Measurements from ENCODE around the gene MOCS1.

Gene MOCS1

DNA sequence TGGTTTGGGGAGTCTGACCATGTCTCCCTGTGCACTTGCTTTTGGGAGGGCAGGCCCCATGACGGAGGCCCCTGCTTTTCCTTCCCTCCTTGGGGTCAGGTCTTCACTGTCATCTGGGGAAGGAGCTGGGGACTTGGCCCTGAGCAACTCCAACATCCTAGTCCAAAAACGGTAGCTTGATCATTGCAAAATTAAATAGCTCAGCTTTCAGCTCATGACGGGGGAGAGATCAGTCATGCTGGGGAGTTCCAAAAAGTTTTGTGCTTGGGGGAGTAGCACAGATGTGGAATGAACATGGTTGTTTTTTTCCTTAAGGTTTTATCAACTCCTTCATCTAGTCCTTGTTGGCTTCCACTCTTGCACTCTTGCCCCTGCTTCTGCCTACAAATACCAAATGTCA, 60.8 kb downstream of the MOCS1 start:
- no peaks in the 10 kb centered on the region for H3K9me2 ChIP-seq (replicated peaks; ENCODE audit: control insufficient read depth, low read length)
- H3F3A ChIP-seq (ENCODE audit: control insufficient read depth, insufficient read depth) = no peaks in the 10 kb centered on the region
- no peaks in the 10 kb centered on the region for H3K36me3 ChIP-seq (ENCODE audit: control insufficient read depth, low read length)
- H3K4me3 ChIP-seq (ENCODE audit: low read length) = no peak overlapping the region
- H3K27ac ChIP-seq (ENCODE audit: low read depth, low read length) = no peak overlapping the region
- H3K79me2 ChIP-seq (ENCODE audit: control insufficient read depth, low read length) = no peaks in the 10 kb centered on the region
- no peak for TF ChIP-seq EZH2phosphoT487 (IDR thresholded peaks at IDR 0.05; ENCODE audit: borderline replicate concordance, low read length)
- TF ChIP-seq CTCF (IDR thresholded peaks at IDR 0.05; ENCODE audit: low read depth, low read length, poor library complexity, severe bottlenecking) = no peak
- no peak overlapping the region for H3K4me2 ChIP-seq (ENCODE audit: low read length)
- no peaks in the 10 kb centered on the region for H3K4me1 ChIP-seq (ENCODE audit: control insufficient read depth, low read length)
- no peaks in the 10 kb centered on the region for H4K20me1 ChIP-seq (ENCODE audit: control insufficient read depth, insufficient read depth, low read depth, low read length)
- no peaks in the 10 kb centered on the region for H3K27me3 ChIP-seq (ENCODE audit: control insufficient read depth, low read length)
- no peaks in the 10 kb centered on the region for H3K9me3 ChIP-seq (ENCODE audit: control insufficient read depth, insufficient read depth, low read length)

- Histone ChIP-seq H3K4me2 (ENCODE audit: low read length) (no peak overlapping the region), H3K36me3 (ENCODE audit: control insufficient read depth, low read length) (no peaks in the 10 kb centered on the region), H4K20me1 (ENCODE audit: control insufficient read depth, insufficient read depth, low read depth, low read length) (no peaks in the 10 kb centered on the region), H3K9me3 (ENCODE audit: control insufficient read depth, insufficient read depth, low read length) (no peaks in the 10 kb centered on the region), H3K4me1 (ENCODE audit: control insufficient read depth, low read length) (no peaks in the 10 kb centered on the region), H3K27ac (ENCODE audit: low read depth, low read length) (no peak overlapping the region), H3F3A (ENCODE audit: control insufficient read depth, insufficient read depth) (no peaks in the 10 kb centered on the region), H3K9me2 (replicated peaks; ENCODE audit: control insufficient read depth, low read length) (no peaks in the 10 kb centered on the region), H3K4me3 (ENCODE audit: low read length) (no peak overlapping the region), H3K27me3 (ENCODE audit: control insufficient read depth, low read length) (no peaks in the 10 kb centered on the region), H3K79me2 (ENCODE audit: control insufficient read depth, low read length) (no peaks in the 10 kb centered on the region)
- no peak for TF ChIP-seq EZH2phosphoT487 (IDR thresholded peaks at IDR 0.05; ENCODE audit: borderline replicate concordance, low read length)
- TF ChIP-seq CTCF (IDR thresholded peaks at IDR 0.05; ENCODE audit: low read depth, low read length, poor library complexity, severe bottlenecking) = no peak
Measured at GRCh38 chr6:39870950-39871349, 63.3 kb downstream of the MOCS1 start.

DNA sequence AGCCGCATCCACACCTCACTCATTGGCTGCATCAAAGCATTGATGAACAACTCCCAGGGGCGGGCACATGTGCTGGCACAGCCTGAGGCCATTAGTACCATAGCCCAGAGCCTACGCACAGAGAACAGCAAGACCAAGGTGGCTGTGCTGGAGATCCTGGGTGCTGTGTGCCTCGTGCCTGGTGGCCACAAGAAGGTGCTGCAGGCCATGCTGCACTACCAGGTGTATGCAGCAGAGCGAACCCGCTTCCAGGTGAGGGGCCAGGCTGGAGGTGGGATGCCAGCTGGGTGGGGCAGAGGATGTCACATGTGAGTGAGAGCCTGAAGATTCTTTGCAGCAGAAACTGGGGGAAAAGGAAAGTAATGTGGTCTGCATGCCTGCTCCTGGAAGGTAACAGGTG, 66.7 kb downstream of the MOCS1 start:
- no peak for TF ChIP-seq EZH2phosphoT487 (IDR thresholded peaks at IDR 0.05; ENCODE audit: borderline replicate concordance, low read length)
- H3K27ac ChIP-seq (ENCODE audit: low read depth, low read length) = no peak overlapping the region
- H3K9me2 ChIP-seq (replicated peaks; ENCODE audit: control insufficient read depth, low read length) = no peaks in the 10 kb centered on the region
- H3F3A ChIP-seq (ENCODE audit: control insufficient read depth, insufficient read depth) = no peaks in the 10 kb centered on the region
- no peak overlapping the region for H3K4me2 ChIP-seq (ENCODE audit: low read length)
- H3K4me3 ChIP-seq (ENCODE audit: low read length) = no peak overlapping the region
- no peaks in the 10 kb centered on the region for H3K9me3 ChIP-seq (ENCODE audit: control insufficient read depth, insufficient read depth, low read length)
- H3K36me3 ChIP-seq (ENCODE audit: control insufficient read depth, low read length) = no peaks in the 10 kb centered on the region
- H3K79me2 ChIP-seq (ENCODE audit: control insufficient read depth, low read length) = no peaks in the 10 kb centered on the region
- no peaks in the 10 kb centered on the region for H3K27me3 ChIP-seq (ENCODE audit: control insufficient read depth, low read length)
- H4K20me1 ChIP-seq (ENCODE audit: control insufficient read depth, insufficient read depth, low read depth, low read length) = no peaks in the 10 kb centered on the region
- H3K4me1 ChIP-seq (ENCODE audit: control insufficient read depth, low read length) = no peaks in the 10 kb centered on the region

GRCh38 chr6:39865011-39865888, 69.0 kb downstream of the MOCS1 start:
- Histone ChIP-seq H3K27ac (ENCODE audit: low read depth, low read length) (no peak overlapping the region), H3K79me2 (ENCODE audit: control insufficient read depth, low read length) (no peaks in the 10 kb centered on the region), H3K4me1 (ENCODE audit: control insufficient read depth, low read length) (no peaks in the 10 kb centered on the region), H4K20me1 (ENCODE audit: control insufficient read depth, insufficient read depth, low read depth, low read length) (no peaks in the 10 kb centered on the region), H3K27me3 (ENCODE audit: control insufficient read depth, low read length) (no peaks in the 10 kb centered on the region), H3F3A (ENCODE audit: control insufficient read depth, insufficient read depth) (no peaks in the 10 kb centered on the region), H3K9me2 (replicated peaks; ENCODE audit: control insufficient read depth, low read length) (no peaks in the 10 kb centered on the region), H3K4me2 (ENCODE audit: low read length) (no peak overlapping the region), H3K36me3 (ENCODE audit: control insufficient read depth, low read length) (no peaks in the 10 kb centered on the region), H3K4me3 (ENCODE audit: low read length) (no peak overlapping the region), H3K9me3 (ENCODE audit: control insufficient read depth, insufficient read depth, low read length) (no peaks in the 10 kb centered on the region)
- TF ChIP-seq EZH2phosphoT487 (IDR thresholded peaks at IDR 0.05; ENCODE audit: borderline replicate concordance, low read length) = no peak
- TF ChIP-seq CTCF (IDR thresholded peaks at IDR 0.05; ENCODE audit: low read depth, low read length, poor library complexity, severe bottlenecking) = peak; percentile 89
